Stimulated activated CD4-positive, alpha-beta T cell treated with anti-CD3 and anti-CD28 coated beads, Interleukin-12 subunit alpha, Interleukin-12 subunit beta, amount 100 ng/mL, for 48 hours (primary cell): ENCODE measurements around the gene ZRANB3.
A peak's percentile ranks its signal among the peaks of the same experiment; 100 is the strongest.
"Not testable (repeated sequence)": the region's sequence is repeated elsewhere in the genome, so short reads cannot be mapped to it uniquely, and the experiment has no call there.

Experiments used
- DNase-seq, 3 donors: peaks; one replicate each; pipeline ENCODE4 v3.0.0-alpha.2; 2020; ENCODE audit warnings: low read depth in 2 of 3, low spot score in 1 of 3

Gene ZRANB3

DNA sequence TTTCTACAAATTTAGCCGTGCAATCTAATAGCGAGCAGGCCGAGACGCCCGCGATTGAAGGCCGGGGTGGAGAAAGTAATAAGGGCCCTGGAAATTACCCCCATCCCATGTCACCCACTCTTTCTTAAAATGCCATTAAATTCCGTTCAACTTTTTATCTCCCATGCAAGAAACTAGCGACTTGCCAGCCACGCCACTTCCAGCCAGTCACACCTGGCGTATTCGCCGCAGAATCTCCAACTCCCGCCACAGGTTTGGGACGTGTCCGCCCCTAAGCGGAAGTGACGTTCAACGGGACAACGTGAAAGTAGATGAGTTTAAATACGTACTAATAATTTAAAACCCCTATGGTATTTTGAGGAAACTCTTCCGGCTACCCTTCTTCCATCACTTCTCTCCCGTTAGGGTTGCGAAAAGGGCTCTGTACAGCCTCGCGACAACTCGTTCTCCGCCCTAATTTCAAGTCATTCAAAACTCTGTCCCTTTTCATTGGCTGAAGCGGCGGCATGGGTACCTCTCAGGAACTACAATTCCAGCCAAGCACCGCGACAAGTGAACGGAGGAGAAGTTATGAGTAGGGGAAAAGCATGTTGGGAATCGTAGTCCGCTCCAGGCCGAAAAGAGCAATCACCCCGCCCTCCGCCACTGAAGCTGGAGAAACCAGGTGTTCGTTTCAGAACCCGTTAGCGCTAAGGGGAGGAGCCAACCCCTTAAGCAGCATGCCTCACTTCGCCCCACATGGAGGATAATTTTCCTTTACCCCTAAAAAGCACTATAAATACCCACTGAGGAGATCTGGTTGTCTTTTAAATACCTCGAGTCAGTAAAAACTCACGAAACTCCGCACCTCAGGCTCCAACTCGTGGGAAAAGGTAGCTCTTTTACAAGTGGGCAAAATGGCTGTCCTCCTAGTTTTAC, at the start of gene ZRANB3:
Gene ZRANB3, minus strand, starts transcription at position 906 of the 918 bp plus-strand sequence.
- peak; percentile 86 to 93 (median 89) for DNase-seq

DNA sequence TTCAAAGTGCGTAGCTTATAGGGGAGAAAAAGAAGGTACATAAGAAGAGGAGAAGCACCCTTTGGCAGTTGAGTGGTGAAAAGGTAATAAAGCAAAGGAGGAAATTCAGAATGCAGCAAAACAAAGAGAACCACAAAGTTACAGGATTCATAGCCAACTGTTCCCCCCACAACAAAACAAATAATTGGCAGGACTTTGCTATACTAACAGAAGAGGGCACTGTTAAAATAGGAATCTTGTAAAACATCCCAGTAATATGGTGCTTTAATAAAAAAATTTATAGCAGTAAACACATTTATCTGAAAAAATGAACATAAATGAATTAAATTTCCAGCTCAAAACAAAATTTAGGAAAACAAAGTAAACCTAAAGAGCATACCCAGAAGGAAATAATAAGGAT, 42.6 kb upstream of the ZRANB3 start:
- no peak for DNase-seq

GRCh38 chr2:135570884-135571283, 39.9 kb upstream of the ZRANB3 start:
- DNase-seq: no peak

DNA sequence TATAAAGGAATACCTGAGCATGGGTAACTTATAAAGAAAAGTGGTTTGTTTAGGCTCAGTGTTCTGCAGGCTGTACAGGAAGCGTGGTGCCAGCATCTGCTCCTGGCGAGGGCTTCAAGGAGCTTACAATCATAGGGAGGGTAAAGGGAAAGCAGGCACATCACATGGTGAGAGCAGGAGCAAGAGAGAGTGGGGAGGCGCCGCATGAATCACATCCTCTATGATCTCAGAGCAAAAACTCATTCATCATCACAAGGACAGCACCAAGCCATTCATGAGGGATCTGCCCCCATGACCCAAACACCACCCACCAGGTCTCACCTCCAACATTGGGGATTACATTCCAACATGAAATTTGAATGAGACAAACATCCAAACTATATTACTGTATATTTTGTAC, 32.8 kb upstream of the ZRANB3 start:
- no peak for DNase-seq

- DNase-seq: no peak
Measured at GRCh38 chr2:135561925-135562324, 30.9 kb upstream of the ZRANB3 start.

- DNase-seq: no peak
Measured at GRCh38 chr2:135557530-135557929, 26.5 kb upstream of the ZRANB3 start.

DNA sequence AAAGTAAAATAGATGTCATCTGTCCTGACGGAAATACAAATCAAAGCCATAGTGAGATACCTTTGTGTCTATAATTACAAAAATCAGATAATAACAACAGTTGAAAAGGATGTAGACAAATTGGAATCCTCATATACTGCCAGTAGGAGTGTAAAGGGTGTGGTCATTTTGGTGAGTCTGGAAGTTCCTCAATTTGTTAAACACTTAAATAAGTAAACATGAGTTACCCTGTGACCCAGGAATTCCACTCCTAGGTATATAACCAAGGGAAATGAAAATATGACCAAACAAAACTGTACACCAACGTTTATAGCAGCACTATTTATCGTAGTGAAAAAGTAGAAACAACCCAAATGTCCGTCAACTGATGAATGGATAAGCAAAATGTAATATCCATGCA, 24.3 kb upstream of the ZRANB3 start:
- DNase-seq: no peak

- DNase-seq: no peak
Measured at GRCh38 chr2:135552887-135553286, 21.9 kb upstream of the ZRANB3 start.

DNA sequence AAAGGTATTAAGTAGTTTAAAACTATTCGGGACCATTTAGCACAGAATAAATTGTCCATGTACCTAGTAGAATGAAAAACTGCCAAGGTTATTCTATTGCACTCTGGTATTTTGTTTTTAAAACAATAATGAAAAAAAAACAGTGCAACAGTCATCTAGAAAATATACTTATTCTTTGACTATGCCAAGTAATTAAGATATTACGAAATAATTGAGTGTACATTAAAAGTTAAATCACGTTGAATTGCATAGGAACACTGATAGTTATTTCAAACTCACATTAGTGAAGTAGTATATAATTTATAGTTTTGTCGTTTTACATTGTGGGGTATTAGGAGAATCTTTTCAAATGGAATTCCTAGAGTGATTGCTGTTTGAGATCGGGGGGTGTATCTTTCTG, 20.3 kb upstream of the ZRANB3 start:
- DNase-seq: no peak

DNA sequence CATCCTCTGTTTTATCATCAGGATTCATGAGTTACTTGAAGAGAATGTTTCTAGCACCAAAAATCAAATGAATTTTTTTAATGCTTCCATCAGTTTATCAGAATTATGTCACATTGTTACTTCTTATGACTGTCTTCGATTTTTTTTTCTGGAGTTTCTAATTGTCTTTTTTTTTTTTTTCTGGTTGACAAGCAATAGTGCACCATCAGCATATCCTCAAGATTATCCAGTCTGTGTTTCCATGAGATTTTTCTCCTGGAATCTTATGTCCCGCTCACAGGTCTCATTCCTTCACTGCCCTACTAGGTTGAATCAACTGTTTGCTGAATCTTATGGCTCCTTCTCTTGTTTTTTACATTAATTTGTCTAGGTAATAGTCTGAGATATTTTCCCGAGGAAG, 16.3 kb upstream of the ZRANB3 start:
- DNase-seq: no peak

DNA sequence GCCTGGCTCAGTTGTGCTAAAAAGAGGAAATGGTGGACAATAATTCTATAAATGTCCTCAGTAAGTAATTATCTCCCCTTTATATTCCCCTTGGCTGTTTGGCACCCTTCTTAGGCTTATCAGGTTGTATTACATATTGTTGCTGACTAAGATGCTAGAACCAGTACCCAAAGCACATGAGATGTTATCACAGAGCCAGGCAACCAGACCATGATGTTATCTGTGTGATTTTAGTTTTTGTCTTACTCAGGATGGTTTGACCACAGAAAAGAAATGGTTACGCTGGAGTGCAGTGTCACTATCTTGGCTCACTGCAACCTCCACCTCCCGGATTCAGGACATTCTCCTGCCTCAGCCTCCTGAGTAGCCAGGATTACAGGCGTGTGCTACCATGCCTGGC, 15.4 kb upstream of the ZRANB3 start:
- DNase-seq: no peak

- DNase-seq: not testable (repeated sequence)
Measured at GRCh38 chr2:135533545-135533944, 2.5 kb upstream of the ZRANB3 start.

DNA sequence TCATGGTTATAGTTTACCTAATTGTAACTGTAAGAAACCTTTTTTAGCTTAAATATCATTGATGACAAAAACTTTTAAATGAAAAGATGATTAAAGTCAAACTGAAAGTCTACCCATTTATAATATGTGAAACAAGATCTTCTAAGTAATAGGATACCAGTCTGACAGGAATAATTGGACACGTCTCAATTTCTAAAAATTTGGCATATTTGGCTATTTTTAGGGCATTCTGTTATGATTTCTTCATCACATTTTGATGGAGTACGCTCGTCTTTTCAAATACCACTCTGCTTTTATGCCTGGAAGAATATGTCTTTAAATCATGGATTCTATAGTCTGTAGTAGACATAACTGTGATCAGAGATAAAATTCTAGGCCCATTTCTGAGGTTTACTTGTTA, 1.6 kb upstream of the ZRANB3 start:
- no peak for DNase-seq

DNA sequence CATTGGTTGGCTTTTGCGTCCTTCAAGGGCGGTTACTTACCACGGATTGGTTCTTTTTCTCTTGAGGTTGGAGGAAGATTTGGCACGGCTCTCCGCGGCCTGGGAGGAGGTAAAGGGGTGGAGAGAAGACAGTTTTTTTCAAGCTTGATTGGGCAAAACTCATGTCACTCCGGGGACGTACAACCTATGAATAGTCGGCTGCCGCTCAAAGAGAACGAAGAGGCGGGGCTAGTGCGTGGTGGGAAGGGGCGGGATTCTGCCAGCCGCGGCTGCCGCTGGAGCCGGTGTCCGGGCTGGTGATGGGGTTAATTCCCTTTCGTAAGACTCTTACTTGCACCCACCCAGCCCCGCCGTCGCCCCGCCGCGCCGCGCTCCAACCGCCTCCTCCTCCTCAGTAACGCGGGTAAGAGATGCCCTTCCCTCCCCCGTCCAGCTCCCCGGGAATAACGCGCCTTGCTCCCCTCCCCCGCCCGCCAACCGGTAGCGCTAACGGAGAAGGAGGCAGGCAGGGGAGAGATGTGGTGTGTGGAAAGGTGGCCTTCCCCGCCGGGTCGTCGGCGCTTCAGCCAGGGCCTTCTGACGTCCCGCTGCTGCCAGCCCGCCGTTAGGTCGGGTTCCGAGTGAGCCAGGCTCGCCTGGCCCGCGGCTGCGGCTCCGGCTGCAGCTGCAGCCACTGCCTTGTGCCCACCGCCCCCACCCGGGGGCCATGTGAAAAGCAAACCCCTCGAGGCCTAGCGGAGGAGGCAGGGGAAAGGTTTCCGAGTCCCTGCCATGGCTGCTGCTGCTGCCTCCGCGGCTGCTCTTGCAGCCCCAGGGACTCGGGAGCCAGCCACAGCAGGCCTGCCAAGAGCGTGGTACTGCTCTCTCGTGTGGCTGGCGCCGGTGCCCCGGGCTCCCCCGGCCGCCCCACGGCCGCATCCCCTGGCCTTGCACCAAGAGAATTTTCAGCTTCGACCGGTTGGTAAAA, 496 bp upstream of the ZRANB3 start, which contains the start of gene R3HDM1:
Gene R3HDM1, plus strand, starts transcription at position 254 of the 967 bp plus-strand sequence. CDS start 73,362 bp downstream, outside the sequence.
- peak; percentile 92 to 98 (median 94) for DNase-seq

DNA sequence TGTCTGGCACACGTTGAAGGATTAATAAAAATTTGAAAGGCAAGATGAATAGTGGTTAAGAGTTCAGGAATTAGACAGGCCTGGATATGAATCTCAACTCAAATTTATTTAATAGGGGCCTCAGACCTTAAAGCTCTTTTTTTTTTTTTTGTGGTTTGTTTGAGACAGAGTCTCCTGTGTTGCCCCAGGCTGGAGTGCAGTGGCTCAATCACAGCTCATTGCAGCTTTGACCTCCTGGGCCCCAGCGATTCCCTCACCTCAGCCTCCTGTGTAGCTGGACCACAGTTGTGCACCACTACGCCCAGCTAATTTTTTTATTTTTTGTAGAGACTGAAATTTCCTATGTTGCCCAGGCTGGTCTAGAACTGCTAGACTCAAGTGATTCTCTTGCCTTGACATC, 3.0 kb downstream of the ZRANB3 start:
- DNase-seq: no peak

DNA sequence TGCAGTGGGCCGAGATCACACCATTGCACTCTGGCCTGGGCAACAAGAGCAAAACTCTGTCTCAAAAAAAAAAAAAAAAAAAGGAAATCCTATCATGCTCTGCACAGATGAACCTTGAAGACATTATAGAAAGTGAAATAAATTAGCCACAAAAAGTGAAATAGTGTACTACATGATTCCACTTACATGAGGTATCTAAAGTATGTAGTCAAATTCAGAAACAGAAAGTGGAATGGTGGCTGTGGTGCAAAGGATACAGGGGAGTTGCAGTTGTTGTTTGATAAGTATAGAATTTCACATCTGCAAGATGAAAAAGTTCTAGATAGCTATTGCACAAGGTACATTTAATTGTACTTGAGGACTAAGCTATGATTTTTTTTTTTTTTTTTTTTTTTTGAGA, 5.2 kb downstream of the ZRANB3 start:
- DNase-seq: no peak

- no peak for DNase-seq
Measured at GRCh38 chr2:135512099-135512498, 18.9 kb downstream of the ZRANB3 start.

GRCh38 chr2:135510577-135510976, 20.4 kb downstream of the ZRANB3 start:
- DNase-seq: no peak

GRCh38 chr2:135504811-135505210, 26.2 kb downstream of the ZRANB3 start:
- no peak for DNase-seq

DNA sequence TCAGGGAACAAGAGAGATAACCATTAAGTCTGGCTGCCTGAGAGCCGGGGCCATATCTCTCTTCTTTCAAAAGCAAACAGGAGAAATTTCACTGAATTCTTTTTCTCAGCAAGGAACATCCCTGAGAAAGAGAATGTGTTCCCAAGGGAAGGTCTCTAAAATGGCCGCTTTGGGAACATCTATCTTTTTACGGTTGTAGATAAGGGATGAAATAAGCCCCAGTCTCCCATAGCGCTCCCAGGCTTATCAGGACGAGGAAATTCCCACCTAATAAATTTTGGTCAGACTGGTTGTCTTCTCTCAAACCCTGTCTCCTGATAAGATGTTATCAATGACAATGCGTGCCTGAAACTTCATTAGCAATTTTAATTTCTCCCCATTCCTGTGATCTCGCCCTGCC, 32.4 kb downstream of the ZRANB3 start:
- DNase-seq: not testable (repeated sequence)

DNA sequence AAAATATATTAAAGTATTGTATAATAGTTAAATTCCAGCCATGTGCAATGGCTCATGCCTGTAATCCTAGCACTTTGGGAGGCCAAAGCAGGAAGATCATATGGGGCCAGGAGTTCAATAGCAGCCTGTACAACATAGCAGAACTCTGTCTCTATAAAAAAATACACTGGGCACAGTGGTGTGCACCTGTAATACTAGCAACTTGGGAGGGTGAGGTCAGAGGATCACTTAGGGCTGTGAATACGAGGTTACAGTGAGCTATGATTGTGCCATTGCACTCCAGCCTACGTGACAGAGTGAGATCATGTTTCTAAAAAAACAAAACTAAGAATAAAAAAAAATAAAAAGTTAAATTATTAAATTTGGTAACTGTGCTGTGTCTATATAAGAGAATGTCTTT, 36.1 kb downstream of the ZRANB3 start:
- no peak for DNase-seq

DNA sequence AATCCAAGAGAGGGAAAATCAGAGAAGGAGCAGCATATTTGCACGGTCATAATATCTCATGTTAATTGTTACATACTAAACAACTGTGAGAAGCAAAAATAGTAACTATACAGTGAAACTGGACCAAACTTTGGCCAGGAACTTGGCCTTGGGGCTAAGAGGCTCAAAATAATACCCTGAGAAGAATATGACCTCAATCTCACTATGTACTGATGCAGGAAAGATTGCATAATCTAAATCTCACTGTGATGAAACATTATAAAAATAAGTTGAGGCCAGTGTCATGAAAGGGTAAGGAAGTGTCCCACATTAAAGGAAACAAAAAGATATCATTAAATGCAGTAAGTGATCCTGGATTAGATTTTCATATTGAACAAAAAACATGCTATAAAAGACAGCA, 36.5 kb downstream of the ZRANB3 start:
- no peak for DNase-seq
